ENCODE data around the gene FBXW2.
A peak's percentile ranks its signal among the peaks of the same experiment; 100 is the strongest.

Gene FBXW2

GRCh38 chr9:120740132-120740531, 53.1 kb downstream of the FBXW2 start:
- no peak for DNase-seq

GRCh38 chr9:120737416-120738165, 55.6 kb downstream of the FBXW2 start:
- no peak for DNase-seq

- DNase-seq = no peak
Measured at GRCh38 chr9:120736881-120737280, 56.3 kb downstream of the FBXW2 start.

GRCh38 chr9:120735415-120736126, 57.6 kb downstream of the FBXW2 start:
- DNase-seq = no peak

GRCh38 chr9:120734607-120735410, 58.4 kb downstream of the FBXW2 start:
- DNase-seq = no peak

GRCh38 chr9:120733190-120733589, 60.0 kb downstream of the FBXW2 start:
- DNase-seq = no peak

GRCh38 chr9:120730654-120731514, 62.3 kb downstream of the FBXW2 start:
- no peak for DNase-seq

GRCh38 chr9:120729791-120730241, 63.4 kb downstream of the FBXW2 start:
- DNase-seq = no peak

- no peak for DNase-seq
Measured at GRCh38 chr9:120726484-120726883, 66.7 kb downstream of the FBXW2 start.

- DNase-seq = no peak
Measured at GRCh38 chr9:120725907-120726306, 67.3 kb downstream of the FBXW2 start.

- no peak for DNase-seq
Measured at GRCh38 chr9:120724757-120725400, 68.3 kb downstream of the FBXW2 start.

- no peak for DNase-seq
Measured at GRCh38 chr9:120723565-120723964, 69.7 kb downstream of the FBXW2 start.

- DNase-seq = no peak
Measured at GRCh38 chr9:120720404-120720803, 72.8 kb downstream of the FBXW2 start.

- no peak for DNase-seq
Measured at GRCh38 chr9:120718316-120718715, 74.9 kb downstream of the FBXW2 start.

GRCh38 chr9:120717176-120717575, 76.0 kb downstream of the FBXW2 start:
- DNase-seq = no peak

GRCh38 chr9:120716483-120716882, 76.7 kb downstream of the FBXW2 start:
- no peak for DNase-seq

GRCh38 chr9:120715389-120715924, 77.8 kb downstream of the FBXW2 start:
- no peak for DNase-seq

- DNase-seq = no peak
Measured at GRCh38 chr9:120714846-120715388, 78.3 kb downstream of the FBXW2 start.

- peak; percentile 93 for DNase-seq
Measured at GRCh38 chr9:120714088-120714845, 78.9 kb downstream of the FBXW2 start, which contains the start of gene MEGF9. MEGF9 (minus strand) TSS chr9:120714470; CDS start chr9:120714358, 112 bp downstream.
